Fibroblast of lung (primary cell): Measurements from ENCODE around the gene TM9SF2.

Experiments used
- CTCF ChIP-seq, 2 donors: IDR thresholded peaks in 1 of 2; conservative IDR thresholded peaks in 1 of 2; 1 replicate in 1 of 2; 2 replicates in 1 of 2; pipeline ENCODE4 v1.5.1; 2011 to 2012; ENCODE audit warnings: low read length in 2 of 2, control low read depth in 1 of 2, inconsistent platforms in 1 of 2, low read depth in 1 of 2, mild to moderate bottlenecking in 1 of 2
- EZH2 ChIP-seq: IDR thresholded peaks from 2 replicates; pipeline ENCODE4 v1.5.1; 2012; ENCODE audit warnings: low read length, control low read depth, mild to moderate bottlenecking; ENCODE audit errors: missing control alignments

- no peak for TF ChIP-seq CTCF (conservative IDR thresholded peaks at IDR 0.05 in 1 of 2, IDR thresholded peaks at IDR 0.05 in 1 of 2; ENCODE audit: low read depth in 1 of 2, low read length in 2 of 2)
- no peak for TF ChIP-seq EZH2
Observed at GRCh38 chr13:99540530-99540929, 39.3 kb downstream of the TM9SF2 start.
